Fibroblast of the aortic adventitia (primary cell): ENCODE data around the gene SLC1A1. TPM values are rescaled to one million over a fixed set of nuclear protein-coding genes. Genes with fewer than 3 reads are reported as not detected.

ENCODE experiments used
- DNase-seq: peaks from one replicate; pipeline ENCODE4 v3.0.0-alpha.2; 2010; ENCODE audit warnings: low read depth
- H3K4me3 ChIP-seq: 2 replicates; pipeline ENCODE4 v1.5.1; 2011; ENCODE audit warnings: low read depth, mild to moderate bottlenecking, control low read depth, low read length, moderate library complexity
- CTCF ChIP-seq: IDR thresholded peaks from 2 replicates; pipeline ENCODE4 v1.5.1; 2011; ENCODE audit warnings: mild to moderate bottlenecking, low read length, control low read depth, inconsistent platforms; ENCODE audit not compliant: insufficient read depth
- total RNA-seq: library from RNA; depleted of rRNA; stranded (reverse); fragments of >200 nt; gene quantifications from 2 replicates; pipeline ENCODE4 v1.2.3, GENCODE V29; 2012; ENCODE audit warnings: low replicate concordance

The SLC1A1 gene
- total RNA-seq, 1 donor: 41.7 TPM

GRCh38 chr9:4547016-4547415 lies 56.7 kb downstream of the SLC1A1 start:
- no peak for TF ChIP-seq CTCF
- DNase-seq: peak; percentile 59
- H3K4me3 ChIP-seq: no peak overlapping the region

GRCh38 chr9:4548811-4549725 lies 58.8 kb downstream of the SLC1A1 start:
- H3K4me3 ChIP-seq: no peak overlapping the region
- no peak for DNase-seq
- TF ChIP-seq CTCF: peak; percentile 14

DNA sequence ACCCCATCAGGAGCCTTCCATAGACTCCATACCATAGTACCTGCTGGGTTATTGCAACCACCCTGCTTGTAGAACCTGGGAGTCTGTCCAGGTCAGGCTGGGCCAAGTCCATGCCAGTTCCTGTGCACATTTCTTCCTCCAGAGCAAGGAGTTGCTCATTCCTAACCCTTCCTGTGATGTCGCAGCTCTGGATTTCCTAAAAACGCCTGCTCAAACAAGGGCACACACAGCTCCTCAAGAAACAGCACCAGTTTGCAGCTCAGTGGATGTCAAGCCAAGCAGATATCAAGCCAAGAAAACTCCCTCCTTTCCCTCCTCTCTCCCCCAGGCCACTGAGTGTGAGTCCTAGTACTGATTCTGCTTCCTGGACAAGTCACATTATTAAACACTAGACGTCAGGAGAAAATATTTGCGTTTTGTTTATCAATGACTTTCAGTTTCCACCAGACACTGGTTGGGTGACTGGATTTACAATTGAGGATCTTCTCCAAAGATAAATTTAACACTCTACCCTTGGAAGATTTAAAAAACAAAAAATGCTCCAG lies 59.6 kb downstream of the SLC1A1 start:
- H3K4me3 ChIP-seq: no peak overlapping the region
- peak; percentile 60 for DNase-seq
- no peak for TF ChIP-seq CTCF

GRCh38 chr9:4550777-4551484 lies 60.7 kb downstream of the SLC1A1 start:
- peak; percentile 52 for DNase-seq
- no peak overlapping the region for H3K4me3 ChIP-seq
- TF ChIP-seq CTCF: no peak

DNA sequence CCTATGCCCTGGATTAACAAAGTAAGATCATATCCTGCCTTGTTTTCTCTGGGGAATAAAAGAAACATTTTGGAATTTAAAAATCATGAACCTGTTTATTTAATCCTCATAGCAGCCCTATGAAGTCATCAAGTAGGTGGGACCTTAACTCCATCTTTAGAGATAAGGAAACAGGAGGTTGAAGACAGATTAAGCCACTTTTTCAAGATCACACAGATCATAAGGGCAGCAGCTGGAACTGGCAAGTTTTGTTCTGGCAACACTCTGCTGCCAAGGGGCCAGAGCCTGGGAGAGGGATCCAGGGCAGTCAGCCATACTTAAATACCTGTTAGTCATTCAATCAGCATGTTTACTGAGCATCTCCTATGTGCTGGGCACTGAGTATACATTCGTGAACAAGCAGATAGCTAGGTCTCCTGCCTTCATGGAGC lies 63.7 kb downstream of the SLC1A1 start:
- peak; percentile 94 for DNase-seq
- no peak for TF ChIP-seq CTCF
- no peak overlapping the region for H3K4me3 ChIP-seq

- peak; percentile 68 for DNase-seq
- H3K4me3 ChIP-seq: no peak overlapping the region
- TF ChIP-seq CTCF: no peak
Observed at GRCh38 chr9:4555236-4555635, 65.0 kb downstream of the SLC1A1 start.
